Inferior parietal cortex (tissue), 1 donor: ENCODE data around the gene VPS9D1.
"Not testable (repeated sequence)": the region's sequence is repeated elsewhere in the genome, so short reads cannot be mapped to it uniquely, and the experiment has no call there.

Source experiments
- DNase-seq: peaks from one replicate; pipeline ENCODE4 v3.0.0-alpha.2; 2016; ENCODE audit errors: extremely low spot score

The VPS9D1 gene

DNA sequence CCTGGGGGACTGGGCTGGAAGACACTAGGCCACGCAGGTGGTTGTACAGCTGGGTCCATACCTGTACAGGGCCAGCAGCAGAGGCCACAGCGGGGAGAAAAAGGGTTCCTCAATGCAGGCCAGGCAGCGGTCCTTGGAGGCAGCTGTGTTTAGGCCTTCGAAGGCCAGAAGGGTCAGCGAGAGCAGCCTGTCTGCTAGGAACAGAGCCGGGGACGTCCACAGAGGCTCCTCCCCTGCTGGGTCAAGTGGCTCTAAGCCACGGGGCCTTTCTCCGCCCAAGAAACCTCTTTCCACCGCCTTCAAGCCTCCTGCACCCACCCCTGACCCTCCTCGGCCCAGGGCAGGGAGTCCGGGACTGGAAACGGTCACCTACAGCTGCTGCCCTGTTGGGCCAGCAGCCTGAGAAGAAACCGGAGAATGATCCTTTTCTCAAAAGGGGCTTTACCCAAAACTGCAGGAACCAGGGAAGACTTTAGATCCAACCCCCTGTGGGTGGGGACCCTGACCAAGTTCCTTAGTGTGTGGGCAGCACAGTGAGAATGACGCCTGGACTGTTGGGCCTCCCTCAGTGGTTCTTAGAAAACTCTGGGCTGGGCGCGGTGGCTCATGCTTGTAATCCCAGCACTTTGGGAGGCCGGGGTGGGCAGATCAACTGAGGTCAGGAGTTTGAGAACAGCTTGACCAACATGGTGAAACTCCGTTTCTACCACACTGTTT lies 10.8 kb downstream of the VPS9D1 start:
- DNase-seq = no peak

DNA sequence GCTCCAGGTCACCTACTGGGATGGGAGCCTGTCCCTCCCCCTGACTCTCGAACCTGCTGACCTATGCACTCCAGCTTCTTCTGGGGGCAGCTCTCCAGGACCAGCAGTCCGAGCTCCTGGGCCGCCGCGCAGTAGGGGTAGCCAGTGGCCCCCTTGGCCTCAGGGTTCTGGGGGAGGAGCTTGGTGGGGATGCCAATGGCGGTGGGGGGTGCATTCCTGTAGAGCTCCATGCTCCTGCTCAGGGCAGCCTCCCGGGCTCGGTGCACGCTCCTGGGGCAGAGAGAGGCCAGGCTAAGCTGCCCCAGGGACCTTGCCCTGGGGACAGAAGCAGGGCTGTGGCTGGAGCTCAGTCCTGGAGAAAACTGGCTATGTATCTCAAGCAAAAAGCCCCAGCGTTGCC lies 11.5 kb downstream of the VPS9D1 start:
- no peak for DNase-seq

- no peak for DNase-seq
Observed at GRCh38 chr16:89708481-89708931, 12.2 kb downstream of the VPS9D1 start.

GRCh38 chr16:89707695-89708094 lies 13.0 kb downstream of the VPS9D1 start:
- DNase-seq = no peak

DNA sequence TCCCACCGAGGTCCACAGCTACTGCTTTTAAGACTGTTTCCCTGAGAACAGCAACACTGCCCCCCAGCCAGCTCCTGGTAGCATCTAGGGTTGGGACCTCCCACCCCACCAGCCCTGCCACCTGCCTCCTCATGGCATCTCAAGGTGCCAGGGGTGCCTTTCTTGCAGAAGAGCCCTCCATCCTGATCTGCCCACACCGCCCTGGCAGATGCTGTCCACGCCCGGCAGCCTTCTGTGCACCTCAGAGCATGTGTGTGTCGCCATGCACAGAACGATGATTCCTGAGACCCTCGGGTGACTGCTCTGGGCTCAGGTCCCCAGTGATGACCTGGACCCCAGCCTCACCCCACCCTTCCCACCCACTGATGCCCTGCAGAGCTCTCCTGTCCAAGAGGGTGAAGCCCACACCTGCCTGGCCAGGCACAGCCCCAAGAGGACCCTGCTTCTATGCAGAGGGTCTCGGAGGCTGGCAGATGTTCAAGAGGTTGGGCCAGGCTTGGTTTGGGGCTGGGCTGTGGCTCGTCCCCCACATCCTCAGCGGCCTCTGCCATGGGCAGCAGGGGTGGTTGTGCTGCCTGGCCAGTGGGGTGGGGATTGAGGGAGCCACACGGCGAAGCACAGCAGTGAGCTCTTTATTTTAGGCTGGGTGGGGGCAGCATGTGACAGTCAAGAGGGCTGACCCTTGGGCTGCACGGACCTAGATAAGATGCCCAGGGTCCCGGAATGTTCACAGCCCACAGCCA lies 14.0 kb downstream of the VPS9D1 start:
- no peak for DNase-seq

GRCh38 chr16:89705006-89705405 lies 15.7 kb downstream of the VPS9D1 start:
- DNase-seq = no peak

- DNase-seq = no peak
Observed at GRCh38 chr16:89704281-89704680, 16.4 kb downstream of the VPS9D1 start.

GRCh38 chr16:89701425-89702406 lies 19.0 kb downstream of the VPS9D1 start, which contains the start of gene SPATA2L:
TSS of gene SPATA2L (minus strand) at chr16:89701705. CDS start at chr16:89701232, 473 bp downstream.
- DNase-seq = peak; percentile 68

DNA sequence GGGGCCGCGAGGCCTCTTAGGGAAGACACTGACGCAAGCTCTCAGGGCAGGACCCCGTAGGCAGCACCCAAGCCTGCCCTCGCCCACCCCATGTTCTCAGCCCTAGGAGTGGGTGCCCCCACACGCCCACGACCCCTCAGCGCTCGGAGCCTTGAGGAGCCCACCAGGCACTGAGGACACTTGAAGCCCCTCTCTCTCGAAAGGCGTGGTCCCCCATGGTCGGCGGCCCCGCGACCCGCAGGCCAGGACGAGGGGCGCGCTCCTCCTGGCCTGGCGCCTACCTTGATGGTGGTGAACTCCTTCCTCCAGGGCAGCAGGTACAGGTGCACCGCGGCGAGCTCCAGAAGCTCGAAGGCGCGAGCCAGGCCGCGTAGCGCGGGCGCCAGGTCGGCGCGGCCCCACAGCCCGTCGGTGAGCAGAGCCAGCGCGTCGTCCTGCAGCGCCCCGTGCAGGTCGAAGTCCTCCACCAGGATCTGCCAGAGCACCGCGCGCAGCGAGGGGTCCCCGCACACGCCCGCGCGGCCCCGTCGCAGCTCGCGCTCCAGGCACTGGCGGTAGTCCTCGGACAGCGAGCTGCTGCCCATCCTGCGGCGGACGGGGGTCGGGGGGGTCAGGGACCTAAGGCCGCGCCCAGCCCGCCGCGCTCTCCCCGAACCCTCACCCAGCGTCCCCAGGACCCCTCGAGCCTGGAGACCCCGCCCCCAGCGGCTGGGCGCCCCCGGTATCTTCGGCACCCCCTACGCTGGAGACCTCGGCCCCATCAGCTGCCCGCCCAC lies 19.9 kb downstream of the VPS9D1 start:
- DNase-seq = no peak

DNA sequence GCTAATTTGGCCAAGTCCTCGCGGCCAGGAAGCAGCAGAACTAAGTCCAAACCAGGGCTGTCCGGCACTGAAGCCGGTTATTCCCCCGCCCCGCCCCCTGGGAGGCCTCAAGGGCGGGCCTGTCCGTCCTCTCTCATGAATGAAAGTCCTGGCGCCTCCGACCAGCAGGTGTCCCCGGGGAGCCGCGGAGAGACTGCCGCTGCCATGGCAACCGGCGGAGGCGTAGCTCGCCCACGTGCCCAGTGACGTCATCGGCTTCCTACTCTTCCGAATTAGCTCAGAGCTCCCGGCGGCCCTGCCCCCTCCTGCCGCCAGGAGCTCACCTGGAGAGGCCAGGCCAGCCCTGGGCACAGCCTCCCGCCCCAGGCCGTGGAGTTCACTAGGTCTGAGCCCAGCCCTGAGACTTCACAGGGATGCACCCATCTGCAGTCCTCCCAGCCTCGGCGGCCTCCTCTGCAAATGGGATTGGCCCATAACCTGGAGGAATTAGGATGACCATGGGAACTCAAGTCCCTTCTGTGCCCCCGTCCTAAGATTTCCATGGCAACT lies 20.5 kb downstream of the VPS9D1 start:
- DNase-seq = peak; percentile 99

GRCh38 chr16:89699629-89700099 lies 21.0 kb downstream of the VPS9D1 start:
- not testable (repeated sequence) for DNase-seq

- not testable (repeated sequence) for DNase-seq
Observed at GRCh38 chr16:89698717-89699116, 22.0 kb downstream of the VPS9D1 start.

DNA sequence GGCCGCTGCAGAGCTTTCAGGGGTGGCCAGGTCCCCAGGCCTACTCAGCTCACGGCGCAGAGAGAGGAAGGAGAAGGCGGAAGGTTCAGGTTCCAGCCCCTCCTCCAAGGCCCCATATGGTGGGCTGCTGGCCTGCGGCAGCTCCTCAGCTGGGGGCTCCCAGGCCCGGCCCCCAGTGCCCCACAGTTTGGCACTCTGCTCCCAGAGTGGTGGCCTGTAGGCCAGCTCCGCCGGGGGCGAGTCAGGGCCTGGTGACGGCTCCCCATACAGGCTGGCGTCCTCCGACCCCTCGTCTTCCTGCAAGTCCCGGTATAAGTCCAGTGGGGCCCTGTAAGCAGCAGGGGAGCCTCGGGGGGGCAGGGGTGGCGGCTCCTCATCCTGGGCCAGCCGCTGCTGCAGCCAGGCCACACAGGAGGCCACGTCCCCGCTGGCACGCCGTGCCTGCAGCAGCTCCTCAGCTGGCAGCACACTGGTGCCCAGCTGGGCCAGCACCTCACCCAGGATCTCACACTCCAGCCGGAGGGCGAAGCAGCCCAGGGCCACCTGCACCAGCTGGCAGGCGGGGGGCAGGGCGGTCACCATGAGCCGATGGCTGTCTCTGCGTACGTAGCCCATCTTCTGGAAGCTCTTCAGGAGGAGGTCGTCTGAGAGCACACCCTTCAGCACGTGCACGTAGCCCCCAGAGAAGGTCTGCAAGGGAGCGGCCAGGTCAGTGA lies 22.9 kb downstream of the VPS9D1 start:
- no peak for DNase-seq

GRCh38 chr16:89697161-89697615 lies 23.5 kb downstream of the VPS9D1 start:
- no peak for DNase-seq

DNA sequence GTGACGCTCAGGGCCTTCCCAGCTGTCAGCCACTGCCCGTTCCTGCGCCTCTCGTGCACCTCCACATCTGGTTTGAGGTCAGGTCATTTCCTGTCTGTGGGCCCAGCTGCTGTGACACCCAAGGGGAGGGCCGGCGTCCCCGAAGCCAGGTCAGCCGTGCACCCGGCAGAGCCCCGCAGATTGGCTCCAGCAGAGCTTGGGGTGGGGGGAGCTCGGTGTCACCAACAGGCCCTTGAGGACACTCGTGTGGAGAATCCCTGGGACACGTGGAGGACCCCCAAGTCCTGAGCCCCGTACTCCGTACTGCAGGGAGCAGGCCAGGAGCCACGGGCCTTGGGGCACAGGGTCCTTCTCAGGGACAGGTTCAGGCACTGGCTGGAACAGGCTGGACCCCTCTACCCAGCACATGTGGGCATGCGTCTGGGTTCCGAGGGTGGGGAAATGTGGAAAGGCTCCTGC lies 24.0 kb downstream of the VPS9D1 start:
- no peak for DNase-seq

DNA sequence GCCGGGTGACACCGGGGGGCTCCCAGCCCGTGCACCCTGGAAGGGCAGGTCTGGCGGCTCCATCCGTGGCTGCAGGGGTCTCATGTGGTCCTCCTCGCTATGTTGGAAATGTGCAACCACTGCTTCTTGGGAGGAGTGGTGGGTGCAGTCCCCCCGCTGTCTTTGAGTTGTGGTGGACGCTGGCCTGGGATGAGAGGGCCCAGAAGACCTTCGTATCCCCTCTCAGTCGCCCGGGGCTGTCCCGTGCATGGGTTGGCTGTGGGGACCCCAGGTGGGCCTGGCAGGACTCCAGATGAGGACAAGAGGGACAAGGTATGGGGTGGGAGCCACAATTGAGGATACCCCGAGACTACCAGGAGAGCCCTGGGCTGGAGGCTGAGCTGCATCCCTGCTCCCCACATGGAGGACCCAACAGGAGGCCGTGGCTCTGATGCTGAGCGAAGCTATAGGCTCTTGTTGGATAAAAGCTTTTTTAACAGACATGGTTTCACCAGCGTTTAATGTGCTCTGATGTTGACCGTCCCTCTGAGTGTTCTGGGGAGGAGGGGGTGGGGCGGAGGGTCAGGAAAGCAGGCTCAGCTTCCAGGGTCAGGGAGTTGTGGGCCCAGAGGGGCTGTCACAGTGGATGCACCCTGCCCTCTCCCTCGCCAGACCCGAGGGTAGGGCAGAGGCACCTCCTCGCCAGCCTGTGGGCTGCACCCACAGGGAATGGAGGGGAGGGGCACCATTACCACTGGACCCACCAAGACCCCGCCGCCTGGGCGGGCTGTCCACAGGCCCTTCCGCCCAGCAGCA lies 24.6 kb downstream of the VPS9D1 start:
- DNase-seq = no peak

- no peak for DNase-seq
Observed at GRCh38 chr16:89695086-89695874, 25.4 kb downstream of the VPS9D1 start.

GRCh38 chr16:89694784-89695085 lies 26.0 kb downstream of the VPS9D1 start:
- DNase-seq = not testable (repeated sequence)
